Fibroblast of villous mesenchyme (primary cell): Measurements from ENCODE around the gene DUSP15. TPM values are rescaled to one million over a fixed set of nuclear protein-coding genes. Genes with fewer than 3 reads are reported as not detected.

Experiments used
- DNase-seq: peaks from one replicate; pipeline ENCODE4 v3.0.0-alpha.2; 2010; ENCODE audit warnings: low read depth
- H3K4me3 ChIP-seq: 2 replicates; pipeline ENCODE4 v1.5.1; 2011; ENCODE audit warnings: low read depth, mild to moderate bottlenecking, low read length
- CTCF ChIP-seq: IDR thresholded peaks from 2 replicates; pipeline ENCODE4 v1.5.1; 2012; ENCODE audit warnings: low read depth, mild to moderate bottlenecking, low read length; ENCODE audit not compliant: insufficient read depth
- total RNA-seq: library from RNA; depleted of rRNA; stranded (reverse); fragments of >200 nt; gene quantifications from 2 replicates; pipeline ENCODE4 v1.2.3, GENCODE V29; 2012

The DUSP15 gene
- total RNA-seq, 1 donor: not detected

GRCh38 chr20:31875671-31876070, 5.3 kb upstream of the DUSP15 start:
- H3K4me3 ChIP-seq: no peak overlapping the region
- DNase-seq: no peak
- no peak for TF ChIP-seq CTCF

DNA sequence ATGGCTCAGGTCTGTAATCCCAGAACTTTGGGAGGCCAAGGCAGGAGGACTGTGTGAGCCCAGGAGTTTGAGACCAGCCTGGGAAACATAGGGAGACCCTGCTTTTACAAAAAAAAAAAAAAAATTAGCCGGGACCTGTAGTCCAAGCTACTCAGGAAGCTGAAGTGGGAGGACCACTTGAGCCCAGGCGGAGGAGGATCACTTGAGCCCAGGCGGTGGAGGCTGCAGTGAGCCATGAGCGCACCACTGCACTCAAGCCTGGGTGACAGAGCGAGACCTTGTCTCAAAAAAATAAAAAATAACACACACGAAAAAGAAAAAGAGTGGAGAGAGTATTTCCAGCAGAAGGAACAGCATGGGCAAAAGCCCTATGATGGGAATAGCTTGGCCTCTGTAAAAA, 2.1 kb upstream of the DUSP15 start:
- no peak for DNase-seq
- TF ChIP-seq CTCF: no peak
- no peak overlapping the region for H3K4me3 ChIP-seq

DNA sequence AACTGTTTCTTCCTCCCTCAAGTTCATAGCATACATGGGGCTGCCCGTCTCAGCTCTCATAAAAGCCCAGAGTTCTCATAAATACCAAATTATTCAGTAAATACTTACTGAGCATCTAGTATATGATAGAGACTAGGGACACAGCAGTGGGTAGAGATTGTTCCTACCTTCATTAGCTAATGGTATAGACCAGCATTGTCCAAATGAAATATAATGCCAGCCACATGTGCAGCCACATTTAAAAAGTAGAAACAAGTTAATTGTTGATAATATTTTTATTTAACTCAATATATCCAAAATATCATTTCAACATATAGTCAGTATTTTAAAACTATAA, 1.3 kb upstream of the DUSP15 start:
- no peak overlapping the region for H3K4me3 ChIP-seq
- no peak for DNase-seq
- TF ChIP-seq CTCF: no peak

- DNase-seq: no peak
- H3K4me3 ChIP-seq: peak overlapping the region; percentile 44
- TF ChIP-seq CTCF: no peak
Measured at GRCh38 chr20:31870726-31871617, 645 bp upstream of the DUSP15 start.

DNA sequence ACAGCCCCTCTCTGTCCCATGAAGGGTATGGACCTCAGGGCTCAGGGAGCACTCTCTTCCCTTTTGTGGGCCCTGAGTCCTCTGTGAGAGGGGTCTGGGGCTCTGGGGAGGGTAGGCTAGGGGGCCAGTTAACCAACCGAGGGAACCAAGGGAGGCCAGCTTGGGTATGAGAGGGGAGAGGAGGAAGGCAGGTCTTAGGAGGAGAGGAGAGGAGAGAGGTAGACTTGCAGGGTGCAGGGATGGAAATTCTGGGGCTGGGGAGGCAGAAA, 720 bp downstream of the DUSP15 start:
- no peak for DNase-seq
- peak overlapping the region; percentile 44 for H3K4me3 ChIP-seq
- no peak for TF ChIP-seq CTCF

DNA sequence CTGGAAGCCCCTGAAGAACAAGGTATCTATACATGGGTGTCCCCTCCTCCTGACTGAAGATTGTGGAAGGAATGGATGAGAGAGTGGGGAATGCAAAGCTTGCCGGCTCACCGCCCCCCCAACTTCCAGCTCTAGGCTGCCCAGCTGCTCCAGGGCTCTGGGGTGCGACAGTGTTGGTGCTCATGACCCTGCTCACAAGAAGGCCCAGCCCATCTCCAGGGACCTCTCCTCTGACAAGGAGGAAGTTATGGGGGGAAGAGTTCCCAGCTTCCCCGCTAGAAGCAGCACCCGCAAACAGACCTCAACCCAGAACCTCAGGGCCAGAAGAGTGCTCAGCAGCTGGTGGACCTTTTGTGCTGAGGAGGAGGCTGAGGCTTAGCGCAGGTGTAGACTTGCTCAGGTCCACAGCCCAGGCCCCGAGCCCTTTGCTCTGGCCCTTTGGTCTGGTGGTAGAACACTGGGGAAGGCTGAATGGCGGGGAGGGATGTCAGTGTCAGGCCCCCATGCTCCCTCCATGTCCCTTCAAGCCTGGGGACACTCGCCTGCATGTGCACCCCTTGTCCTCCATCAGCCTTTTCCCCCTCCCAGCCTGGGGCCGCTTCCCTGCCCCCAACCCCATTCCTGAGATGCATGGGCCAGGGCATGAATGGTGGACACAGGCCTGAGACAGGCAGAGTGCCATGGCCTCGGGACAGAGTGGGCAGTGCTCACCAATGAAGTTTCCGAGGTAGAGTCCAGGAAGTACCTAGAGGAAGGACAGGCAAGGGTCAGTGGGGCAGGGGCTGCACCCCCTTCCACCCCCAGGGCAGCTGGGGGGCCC, 1.3 kb downstream of the DUSP15 start:
- TF ChIP-seq CTCF: no peak
- no peak for DNase-seq
- no peak overlapping the region for H3K4me3 ChIP-seq
